Sigmoid colon (tissue), 3 donors: ENCODE results near the gene CPE.

ENCODE experiments used
- CTCF ChIP-seq, 4 experiments: fragments of 450-650 bp in 3 of 4; fragments of 200-600 bp in 1 of 4; IDR thresholded peaks; one replicate each; pipeline ENCODE4 v1.5.1; 2016 to 2019; ENCODE audit warnings: antibody characterized with exemption in 4 of 4, mild to moderate bottlenecking in 3 of 4, moderate library complexity in 2 of 4
- POLR2A ChIP-seq, 2 donors: fragments of 450-650 bp; IDR thresholded peaks; one replicate each; pipeline ENCODE4 v1.6.1; 2016; ENCODE audit warnings: antibody characterized with exemption in 2 of 2, mild to moderate bottlenecking in 2 of 2, moderate library complexity in 2 of 2

GRCh38 chr4:165388756-165389155, 9.9 kb downstream of the CPE start:
- TF ChIP-seq CTCF (IDR thresholded peaks at IDR 0.05): no peak
- TF ChIP-seq POLR2A (IDR thresholded peaks at IDR 0.05): no peak
